GM23248 (cell line): ENCODE results near the gene DUS4L.

Experiments used
- EZH2 ChIP-seq: fragments of 200-600 bp; sonication (generic); IDR thresholded peaks from 2 replicates; pipeline ENCODE4 v1.6.1; 2018; ENCODE audit warnings: antibody characterized with exemption, mild to moderate bottlenecking; ENCODE audit not compliant: insufficient read depth, poor library complexity, severe bottlenecking
- EZH2phosphoT487 ChIP-seq: fragments of 200-600 bp; sonication (generic); IDR thresholded peaks from 2 replicates; pipeline ENCODE4 v1.6.1; 2018; ENCODE audit warnings: antibody characterized with exemption, moderate library complexity, mild to moderate bottlenecking, low read depth; ENCODE audit not compliant: insufficient read depth

DNA sequence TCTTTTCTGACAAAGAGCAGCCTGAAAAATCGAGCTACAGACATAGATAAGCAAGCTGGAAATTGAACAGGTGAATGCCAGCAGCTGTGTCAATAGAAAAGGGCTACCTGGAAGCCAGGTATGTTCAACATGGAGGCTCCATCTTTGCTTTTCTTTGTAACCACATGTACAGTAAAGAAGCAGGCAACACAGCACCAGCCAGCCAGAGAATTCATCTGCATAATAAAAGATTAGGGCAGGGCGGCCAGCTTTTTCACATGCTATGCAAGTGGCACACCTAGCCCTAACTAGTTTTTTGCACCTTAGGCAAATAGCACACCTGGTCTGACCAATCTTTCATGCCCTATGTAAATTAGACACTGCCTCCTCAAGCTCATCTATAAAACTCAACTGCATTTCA, 25.8 kb upstream of the DUS4L start:
- TF ChIP-seq EZH2 (no peak), EZH2phosphoT487 (no peak)
